ENCODE measurements around the gene SPTLC2. TPM values are rescaled to one million over a fixed set of nuclear protein-coding genes. Genes with fewer than 3 reads are reported as not detected.

Gene SPTLC2
- total RNA-seq, 1 donor from 2014 or later = 46.1 TPM

DNA sequence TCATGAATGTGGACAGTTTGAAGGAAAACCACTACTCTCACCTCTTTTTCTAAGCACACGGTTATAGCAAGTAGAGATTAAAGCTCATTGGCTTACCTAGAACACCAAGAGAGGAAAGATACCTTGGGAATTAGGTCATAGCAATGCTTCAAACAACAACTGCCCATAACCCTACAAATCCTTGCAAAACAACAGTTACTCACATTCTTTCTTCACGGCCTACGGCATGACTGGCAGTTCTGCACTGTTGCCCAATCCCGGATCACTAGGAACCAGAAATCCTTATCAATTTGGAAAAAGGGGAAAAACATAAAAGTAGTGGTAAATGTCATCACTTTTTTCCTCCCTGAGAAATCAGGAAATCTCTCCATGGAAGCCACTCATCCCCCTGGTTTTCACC lies 108.2 kb downstream of the SPTLC2 start:
- H3K4me3 ChIP-seq = no peak overlapping the region
- no peaks in the 10 kb centered on the region for H3K4me1 ChIP-seq
- DNase-seq = no peak
- ATAC-seq = no peak
- peaks cover 65% of the 10 kb centered on the region for H3K36me3 ChIP-seq
- no peaks in the 10 kb centered on the region for H3K27me3 ChIP-seq (ENCODE audit: low read depth)
- intact Hi-C loops (cut with DNase I) = no loop called here
- TF ChIP-seq, protein P1, sequence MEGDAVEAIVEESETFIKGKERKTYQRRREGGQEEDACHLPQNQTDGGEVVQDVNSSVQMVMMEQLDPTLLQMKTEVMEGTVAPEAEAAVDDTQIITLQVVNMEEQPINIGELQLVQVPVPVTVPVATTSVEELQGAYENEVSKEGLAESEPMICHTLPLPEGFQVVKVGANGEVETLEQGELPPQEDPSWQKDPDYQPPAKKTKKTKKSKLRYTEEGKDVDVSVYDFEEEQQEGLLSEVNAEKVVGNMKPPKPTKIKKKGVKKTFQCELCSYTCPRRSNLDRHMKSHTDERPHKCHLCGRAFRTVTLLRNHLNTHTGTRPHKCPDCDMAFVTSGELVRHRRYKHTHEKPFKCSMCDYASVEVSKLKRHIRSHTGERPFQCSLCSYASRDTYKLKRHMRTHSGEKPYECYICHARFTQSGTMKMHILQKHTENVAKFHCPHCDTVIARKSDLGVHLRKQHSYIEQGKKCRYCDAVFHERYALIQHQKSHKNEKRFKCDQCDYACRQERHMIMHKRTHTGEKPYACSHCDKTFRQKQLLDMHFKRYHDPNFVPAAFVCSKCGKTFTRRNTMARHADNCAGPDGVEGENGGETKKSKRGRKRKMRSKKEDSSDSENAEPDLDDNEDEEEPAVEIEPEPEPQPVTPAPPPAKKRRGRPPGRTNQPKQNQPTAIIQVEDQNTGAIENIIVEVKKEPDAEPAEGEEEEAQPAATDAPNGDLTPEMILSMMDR (IDR thresholded peaks at IDR 0.05) = no peak
- H3K9me3 ChIP-seq = no peaks in the 10 kb centered on the region
- no peak overlapping the region for H3K27ac ChIP-seq

- no peak for ATAC-seq
- Histone ChIP-seq H3K36me3 (peaks cover 64% of the 10 kb centered on the region), H3K4me3 (no peak overlapping the region), H3K9me3 (no peaks in the 10 kb centered on the region), H3K27me3 (ENCODE audit: low read depth) (no peaks in the 10 kb centered on the region), H3K27ac (no peak overlapping the region), H3K4me1 (no peaks in the 10 kb centered on the region)
- TF ChIP-seq, protein P1 (IDR thresholded peaks at IDR 0.05) = no peak
- intact Hi-C loops (cut with DNase I) = no loop called here
- DNase-seq = no peak
Measured at GRCh38 chr14:77507762-77508161, 108.7 kb downstream of the SPTLC2 start.

DNA sequence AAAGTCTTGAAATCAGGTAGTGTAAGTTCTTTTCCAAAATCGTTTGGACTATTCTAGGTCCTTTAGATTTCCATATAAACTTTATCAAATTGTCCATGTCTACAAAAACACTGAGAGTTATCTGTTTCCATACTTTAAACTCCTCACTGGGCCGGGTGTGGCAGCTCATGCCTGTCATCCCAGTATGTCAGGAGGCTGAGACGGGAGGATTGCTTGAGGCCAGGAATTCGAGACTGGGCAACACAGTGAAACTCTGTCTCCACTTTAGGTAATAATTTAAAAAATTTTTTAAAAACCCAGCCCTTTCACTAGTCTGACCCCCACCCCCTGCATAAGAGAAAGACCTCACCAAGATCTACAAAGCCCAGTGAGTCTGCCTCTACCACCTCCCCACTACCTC lies 111.4 kb downstream of the SPTLC2 start:
- ATAC-seq = no peak
- TF ChIP-seq, protein P1 (IDR thresholded peaks at IDR 0.05) = no peak

GRCh38 chr14:77503138-77503537 lies 113.3 kb downstream of the SPTLC2 start:
- H3K27ac ChIP-seq = no peak overlapping the region
- H3K4me1 ChIP-seq = peaks cover 5% of the 10 kb centered on the region
- TF ChIP-seq, protein P1 (IDR thresholded peaks at IDR 0.05) = no peak
- H3K36me3 ChIP-seq = peaks cover 17% of the 10 kb centered on the region
- H3K4me3 ChIP-seq = no peak overlapping the region
- peaks cover 22% of the 10 kb centered on the region for H3K27me3 ChIP-seq (ENCODE audit: low read depth)
- H3K9me3 ChIP-seq = no peaks in the 10 kb centered on the region
- DNase-seq (no peak), ATAC-seq (no peak)
- intact Hi-C loops (cut with DNase I) = no loop called here

More for the DNA sequence above, 111.4 kb downstream of the SPTLC2 start:
- H3K4me1 ChIP-seq = no peaks in the 10 kb centered on the region
- no peak overlapping the region for H3K27ac ChIP-seq
- H3K4me3 ChIP-seq = no peak overlapping the region
- H3K27me3 ChIP-seq (ENCODE audit: low read depth) = peaks cover 3% of the 10 kb centered on the region
- H3K36me3 ChIP-seq = peaks cover 36% of the 10 kb centered on the region
- H3K9me3 ChIP-seq = no peaks in the 10 kb centered on the region
- DNase-seq = no peak
- intact Hi-C loops (cut with DNase I) = no loop called here

- intact Hi-C loops (cut with DNase I) = no loop called here
- H3K27ac ChIP-seq = no peak overlapping the region
- H3K36me3 ChIP-seq = peaks cover 10% of the 10 kb centered on the region
- no peaks in the 10 kb centered on the region for H3K9me3 ChIP-seq
- no peak for DNase-seq
- peaks cover 8% of the 10 kb centered on the region for H3K4me1 ChIP-seq
- TF ChIP-seq, protein P1 (IDR thresholded peaks at IDR 0.05) = no peak
- H3K4me3 ChIP-seq = no peak overlapping the region
- H3K27me3 ChIP-seq (ENCODE audit: low read depth) = peaks cover 27% of the 10 kb centered on the region
- ATAC-seq = no peak
Measured at GRCh38 chr14:77502109-77502782, 114.2 kb downstream of the SPTLC2 start.

Measured in lower lobe of right lung (tissue), 2 donors.